Kidney epithelial cell (primary cell): ENCODE data around the gene TRIM65. TPM values are rescaled to one million over a fixed set of nuclear protein-coding genes. Genes with fewer than 3 reads are reported as not detected.
A peak's percentile ranks its signal among the peaks of the same experiment; 100 is the strongest.

ENCODE experiments used
- DNase-seq: peaks from one replicate; pipeline ENCODE4 v3.0.0-alpha.2; 2010; ENCODE audit warnings: low read depth
- H3K27me3 ChIP-seq: 2 replicates; pipeline ENCODE4 v1.6.0; 2011; ENCODE audit warnings: low read length; ENCODE audit not compliant: control insufficient read depth, insufficient read depth
- H3K36me3 ChIP-seq: 2 replicates; pipeline ENCODE4 v1.5.1; 2011; ENCODE audit warnings: low read length; ENCODE audit not compliant: control insufficient read depth, insufficient read depth
- H3K4me3 ChIP-seq: 2 replicates; pipeline ENCODE4 v1.5.1; 2011; ENCODE audit warnings: low read depth, mild to moderate bottlenecking, control low read depth, low read length
- total RNA-seq: library from RNA; depleted of rRNA; stranded (reverse); fragments of >200 nt; gene quantifications from 2 replicates; pipeline ENCODE4 v1.2.3, GENCODE V29; 2015
- TF ChIP-seq, protein P1 (sequence below): IDR thresholded peaks from 2 replicates; pipeline ENCODE4 v1.5.1; 2011; ENCODE audit warnings: mild to moderate bottlenecking, moderate library complexity, low read length, control low read depth, inconsistent platforms; ENCODE audit not compliant: insufficient read depth, poor library complexity, severe bottlenecking

TRIM65 gene, protein sequence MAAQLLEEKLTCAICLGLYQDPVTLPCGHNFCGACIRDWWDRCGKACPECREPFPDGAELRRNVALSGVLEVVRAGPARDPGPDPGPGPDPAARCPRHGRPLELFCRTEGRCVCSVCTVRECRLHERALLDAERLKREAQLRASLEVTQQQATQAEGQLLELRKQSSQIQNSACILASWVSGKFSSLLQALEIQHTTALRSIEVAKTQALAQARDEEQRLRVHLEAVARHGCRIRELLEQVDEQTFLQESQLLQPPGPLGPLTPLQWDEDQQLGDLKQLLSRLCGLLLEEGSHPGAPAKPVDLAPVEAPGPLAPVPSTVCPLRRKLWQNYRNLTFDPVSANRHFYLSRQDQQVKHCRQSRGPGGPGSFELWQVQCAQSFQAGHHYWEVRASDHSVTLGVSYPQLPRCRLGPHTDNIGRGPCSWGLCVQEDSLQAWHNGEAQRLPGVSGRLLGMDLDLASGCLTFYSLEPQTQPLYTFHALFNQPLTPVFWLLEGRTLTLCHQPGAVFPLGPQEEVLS
- 22.7 and 31.8 TPM in 2 replicates for total RNA-seq

DNA sequence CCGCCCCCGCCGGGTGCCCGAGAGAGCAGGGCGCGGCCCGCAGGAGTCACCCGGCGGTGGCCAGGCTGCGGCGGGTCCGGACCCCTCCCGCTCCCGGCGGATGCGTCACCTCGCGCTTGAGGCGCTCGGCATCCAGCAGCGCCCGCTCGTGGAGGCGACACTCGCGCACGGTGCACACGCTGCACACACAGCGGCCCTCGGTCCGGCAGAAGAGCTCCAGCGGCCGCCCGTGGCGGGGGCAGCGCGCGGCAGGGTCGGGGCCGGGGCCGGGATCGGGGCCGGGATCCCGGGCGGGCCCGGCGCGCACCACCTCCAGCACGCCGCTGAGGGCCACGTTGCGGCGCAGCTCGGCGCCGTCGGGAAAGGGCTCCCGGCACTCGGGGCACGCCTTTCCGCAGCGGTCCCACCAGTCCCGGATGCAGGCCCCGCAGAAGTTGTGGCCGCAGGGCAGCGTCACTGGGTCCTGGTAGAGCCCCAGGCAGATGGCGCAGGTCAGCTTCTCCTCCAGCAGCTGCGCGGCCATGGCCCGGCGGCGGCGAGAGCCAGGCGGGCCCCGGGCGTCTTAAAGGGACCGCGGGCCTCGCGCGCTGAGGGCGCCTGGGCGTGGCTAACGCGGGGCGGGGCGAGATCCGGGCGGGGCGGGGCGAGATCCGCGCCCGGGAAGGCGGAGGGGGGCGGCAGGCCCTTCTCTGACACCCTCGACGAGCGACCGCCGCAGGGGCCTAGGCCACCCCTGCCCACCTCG lies at the start of gene TRIM65:
TRIM65 (minus strand) TSS at position 537 of the 745 bp plus-strand sequence; CDS start at position 523, 14 bp downstream.
- DNase-seq = no peak
- Histone ChIP-seq H3K27me3 (no peaks in the 10 kb centered on the region), H3K36me3 (no peaks in the 10 kb centered on the region), H3K4me3 (peak within 1 kb of the TSS; percentile 89)
- TF ChIP-seq, protein P1, sequence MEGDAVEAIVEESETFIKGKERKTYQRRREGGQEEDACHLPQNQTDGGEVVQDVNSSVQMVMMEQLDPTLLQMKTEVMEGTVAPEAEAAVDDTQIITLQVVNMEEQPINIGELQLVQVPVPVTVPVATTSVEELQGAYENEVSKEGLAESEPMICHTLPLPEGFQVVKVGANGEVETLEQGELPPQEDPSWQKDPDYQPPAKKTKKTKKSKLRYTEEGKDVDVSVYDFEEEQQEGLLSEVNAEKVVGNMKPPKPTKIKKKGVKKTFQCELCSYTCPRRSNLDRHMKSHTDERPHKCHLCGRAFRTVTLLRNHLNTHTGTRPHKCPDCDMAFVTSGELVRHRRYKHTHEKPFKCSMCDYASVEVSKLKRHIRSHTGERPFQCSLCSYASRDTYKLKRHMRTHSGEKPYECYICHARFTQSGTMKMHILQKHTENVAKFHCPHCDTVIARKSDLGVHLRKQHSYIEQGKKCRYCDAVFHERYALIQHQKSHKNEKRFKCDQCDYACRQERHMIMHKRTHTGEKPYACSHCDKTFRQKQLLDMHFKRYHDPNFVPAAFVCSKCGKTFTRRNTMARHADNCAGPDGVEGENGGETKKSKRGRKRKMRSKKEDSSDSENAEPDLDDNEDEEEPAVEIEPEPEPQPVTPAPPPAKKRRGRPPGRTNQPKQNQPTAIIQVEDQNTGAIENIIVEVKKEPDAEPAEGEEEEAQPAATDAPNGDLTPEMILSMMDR = no peak

DNA sequence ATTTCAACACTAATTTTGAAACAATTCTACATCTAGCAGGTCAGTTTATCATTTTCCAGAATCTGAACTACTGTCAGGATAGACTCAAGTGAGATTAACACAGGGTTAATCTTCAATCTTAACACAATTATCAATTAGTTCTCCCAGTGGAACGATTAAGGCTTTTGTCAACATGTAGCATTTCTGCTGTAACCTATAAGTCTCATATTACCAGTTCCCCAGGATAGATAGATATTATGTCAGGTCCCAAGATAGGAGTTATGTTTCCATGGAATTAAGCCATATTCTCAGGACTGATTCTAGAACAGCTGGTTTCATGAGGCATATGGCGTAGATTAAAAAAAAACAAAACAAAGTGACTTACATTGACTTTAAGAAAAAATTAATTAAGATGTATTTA lies 48.5 kb upstream of the TRIM65 start:
- Histone ChIP-seq H3K4me3 (no peak overlapping the region), H3K27me3 (no peaks in the 10 kb centered on the region), H3K36me3 (peaks cover 3% of the 10 kb centered on the region)
- DNase-seq = no peak
- TF ChIP-seq, protein P1 = no peak

DNA sequence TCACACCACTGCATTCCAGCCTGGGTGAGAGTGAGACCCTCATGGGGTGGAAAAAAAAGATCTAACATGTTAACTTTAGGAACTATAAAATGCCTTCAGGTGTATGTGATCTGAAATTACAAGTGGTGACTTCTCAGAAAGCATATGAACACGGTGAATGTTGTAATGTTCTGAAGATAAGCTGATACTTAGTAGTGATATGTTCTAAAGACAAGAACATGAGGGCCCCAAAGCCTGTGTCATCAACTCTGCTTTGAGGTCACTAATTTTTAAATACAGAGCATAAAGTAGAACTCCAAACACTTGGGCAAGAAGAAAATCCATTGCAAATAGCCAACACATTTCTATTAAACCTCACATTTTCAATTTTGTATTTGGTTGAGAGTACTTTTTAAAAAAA lies 46.7 kb upstream of the TRIM65 start:
- H3K4me3 ChIP-seq = no peak overlapping the region
- no peak for DNase-seq
- H3K36me3 ChIP-seq = peaks cover 3% of the 10 kb centered on the region
- H3K27me3 ChIP-seq = no peaks in the 10 kb centered on the region
- TF ChIP-seq, protein P1 = no peak

DNA sequence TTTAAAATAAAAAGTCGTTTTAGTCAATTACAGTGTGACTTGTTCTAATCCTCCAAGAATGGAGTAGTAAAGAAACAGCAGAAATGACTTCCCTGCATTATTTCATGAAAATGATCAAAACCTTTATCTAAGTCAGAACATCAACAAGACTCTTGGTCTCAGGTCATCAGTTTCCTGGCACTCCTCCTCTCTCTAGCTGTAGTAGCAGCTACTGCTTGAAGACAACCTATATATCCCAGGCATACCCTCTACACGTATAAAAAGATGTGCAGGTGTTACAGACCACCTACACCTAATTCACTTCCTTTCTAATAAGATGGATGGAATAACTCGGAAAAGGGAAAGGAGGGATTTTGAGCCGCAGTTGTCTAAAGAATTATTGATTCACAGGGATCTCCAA lies 45.7 kb upstream of the TRIM65 start:
- DNase-seq = no peak
- TF ChIP-seq, protein P1 = no peak
- Histone ChIP-seq H3K27me3 (no peaks in the 10 kb centered on the region), H3K36me3 (peaks cover 2% of the 10 kb centered on the region), H3K4me3 (no peak overlapping the region)

DNA sequence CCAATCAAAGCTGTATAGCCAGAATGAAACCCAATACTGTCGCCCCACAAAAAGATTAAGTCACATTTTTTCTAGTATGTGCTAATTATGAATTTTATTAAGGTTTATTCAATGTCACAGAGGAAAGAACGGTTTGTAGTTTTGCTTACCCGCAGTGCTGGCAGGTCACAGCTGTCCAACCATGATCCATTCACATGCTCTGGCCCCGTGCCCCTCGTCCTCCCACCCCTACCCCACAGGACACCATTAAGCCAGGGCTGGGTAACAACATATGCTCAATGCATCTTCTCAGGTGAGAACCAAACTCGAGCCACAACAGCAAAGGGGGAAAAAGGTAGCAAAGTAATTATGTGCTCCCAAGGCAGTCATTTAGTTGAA lies 44.7 kb upstream of the TRIM65 start:
- H3K36me3 ChIP-seq = peaks cover 2% of the 10 kb centered on the region
- H3K27me3 ChIP-seq = no peaks in the 10 kb centered on the region
- TF ChIP-seq, protein P1 = no peak
- H3K4me3 ChIP-seq = peak overlapping the region; percentile 32
- no peak for DNase-seq
